OCI-LY7 (cell line): ENCODE data around the gene AFF3. TPM values are rescaled to one million over a fixed set of nuclear protein-coding genes. Genes with fewer than 3 reads are reported as not detected.

Experiments
- BruUV-seq: library from RNA; stranded (reverse); fragments of 400-500 nt; replicated peaks from 2 replicates; lab custom pipeline; 2021; lab: Mats Ljungman, UMichigan
- CTCF ChIA-PET: fragments of 300-600 bp; sonication (Branson Sonifier 250); formaldehyde crosslinking; loops from one replicate; lab custom pipeline; 2022; ENCODE audit warnings: antibody characterized with exemption; ENCODE audit not compliant: unreplicated experiment; lab: Charles Lee
- POLR2A ChIA-PET: fragments of 300-600 bp; sonication (Branson Sonifier 250); formaldehyde crosslinking; loops from one replicate; lab custom pipeline; 2022; ENCODE audit warnings: antibody characterized with exemption; lab: Charles Lee
- DNase-seq: peaks from one replicate; pipeline ENCODE4 v3.0.0-alpha.2; 2015; ENCODE audit warnings: low spot score
- H2AFZ ChIP-seq: fragments of 200-600 bp; sonication (generic), shearing (Covaris generic); 2 replicates; pipeline ENCODE4 v1.6.1; 2014; ENCODE audit warnings: mild to moderate bottlenecking, antibody characterized with exemption, low read length, moderate library complexity
- H3K27ac ChIP-seq: fragments of 200-600 bp; sonication (generic); 2 replicates; pipeline ENCODE4 v1.5.1; 2014; ENCODE audit warnings: mixed run types, low read depth, mild to moderate bottlenecking, moderate library complexity, low read length, inconsistent platforms; ENCODE audit not compliant: poor library complexity, severe bottlenecking
- H3K36me3 ChIP-seq: fragments of 200-600 bp; sonication (generic); 2 replicates; pipeline ENCODE4 v1.6.1; 2014; ENCODE audit warnings: mild to moderate bottlenecking, antibody characterized with exemption, low read length, moderate library complexity, mixed read lengths; ENCODE audit not compliant: insufficient read depth
- H3K4me1 ChIP-seq: fragments of 200-600 bp; sonication (generic); 2 replicates; pipeline ENCODE4 v1.5.1; 2014; ENCODE audit warnings: mild to moderate bottlenecking, low read length; ENCODE audit not compliant: insufficient read depth, poor library complexity, severe bottlenecking
- H3K4me2 ChIP-seq: fragments of 200-600 bp; sonication (generic); 2 replicates; pipeline ENCODE4 v1.6.1; 2014; ENCODE audit warnings: mild to moderate bottlenecking, low read length
- H3K4me3 ChIP-seq: fragments of 200-600 bp; sonication (generic); 2 replicates; pipeline ENCODE4 v1.5.1; 2014; ENCODE audit warnings: mild to moderate bottlenecking, low read depth, low read length; ENCODE audit not compliant: poor library complexity, severe bottlenecking
- H3K79me2 ChIP-seq: fragments of 200-600 bp; sonication (generic); 2 replicates; pipeline ENCODE4 v1.6.1; 2016; ENCODE audit warnings: low read depth, mild to moderate bottlenecking, low read length, moderate library complexity, mixed read lengths; ENCODE audit not compliant: insufficient read depth
- H3K9me2 ChIP-seq: fragments of 200-600 bp; sonication (generic); 2 replicates; pipeline ENCODE4 v1.6.1; 2016; ENCODE audit warnings: mild to moderate bottlenecking, low read length, mixed read lengths; ENCODE audit not compliant: insufficient read depth
- H3K9me3 ChIP-seq: fragments of 200-600 bp; sonication (generic); 2 replicates; pipeline ENCODE4 v1.6.1; 2014; ENCODE audit warnings: mild to moderate bottlenecking, mixed run types, low read length, mixed read lengths
- H4K20me1 ChIP-seq: fragments of 200-600 bp; sonication (generic); 2 replicates; pipeline ENCODE4 v1.6.1; 2014; ENCODE audit warnings: mild to moderate bottlenecking, antibody characterized with exemption, low read length, moderate library complexity, mixed read lengths; ENCODE audit not compliant: insufficient read depth
- CTCF ChIP-seq: fragments of 200-600 bp; sonication (generic); conservative IDR thresholded peaks from 2 replicates; pipeline ENCODE4 v1.5.1; 2014; ENCODE audit warnings: mild to moderate bottlenecking, antibody characterized with exemption, low read length, moderate library complexity, mixed read lengths
- EZH2phosphoT487 ChIP-seq: fragments of 200-600 bp; sonication (generic); IDR thresholded peaks from 2 replicates; pipeline ENCODE4 v1.6.1; 2018; ENCODE audit warnings: low read depth, borderline replicate concordance, mild to moderate bottlenecking, mixed run types, antibody characterized with exemption, low read length, moderate library complexity, mixed read lengths
- intact Hi-C: fragments of 100-400 bp; cut with micrococcal nuclease; formaldehyde crosslinking; loops from one replicate; pipeline ENCODE4 v1.10.0; 2022; ENCODE audit not compliant: unreplicated experiment
- total RNA-seq, 2 experiments: library from RNA; depleted of rRNA in 1 of 2; stranded (reverse); fragments of >200 nt in 1 of 2; shearing (Covaris generic) in 1 of 2; gene quantifications; 2 replicates each; pipeline ENCODE4 v1.2.3, GENCODE V29; 2014 to 2022

Gene AFF3
- total RNA-seq, 2 experiments from 2014 or later = 131 to 133 TPM

- H3K79me2 ChIP-seq = no peaks in the 10 kb centered on the region
- peak overlapping the region; percentile 38; the same call in 1 of the 2 replicates for H2AFZ ChIP-seq
These were observed 314.9 kb downstream of the AFF3 start for GRCh38 chr2:99827296-99827999.

GRCh38 chr2:99825630-99826029 lies 316.8 kb downstream of the AFF3 start:
- no peak for TF ChIP-seq EZH2phosphoT487
- TF ChIP-seq CTCF = no peak
- POLR2A ChIA-PET = no interaction called here
- H3K79me2 ChIP-seq = no peaks in the 10 kb centered on the region
- intact Hi-C loops = loop anchor here (2.0 to 5.0 kb wide), 3 partner anchors 35 to 421 kb away; no protein-coding TSS in a partner anchor
- no peak for DNase-seq
- no peak overlapping the region for H2AFZ ChIP-seq
- H3K9me2 ChIP-seq = no peaks in the 10 kb centered on the region
- CTCF ChIA-PET = no interaction called here
- no TSS peak for BruUV-seq
- no peak overlapping the region for H3K4me2 ChIP-seq
- H3K27ac ChIP-seq = peak overlapping the region; percentile 4
- H3K9me3 ChIP-seq = no peaks in the 10 kb centered on the region
- H3K4me1 ChIP-seq = peaks cover 29% of the 10 kb centered on the region
- H4K20me1 ChIP-seq = no peaks in the 10 kb centered on the region
- H3K36me3 ChIP-seq = peaks cover 43% of the 10 kb centered on the region
- H3K4me3 ChIP-seq = no peak overlapping the region

More at GRCh38 chr2:99827296-99827999, 314.9 kb downstream of the AFF3 start:
- H3K36me3 ChIP-seq = peaks cover 60% of the 10 kb centered on the region
- ChIA-PET CTCF (no interaction called here), POLR2A (interaction anchor here (0.6 to 1.4 kb wide), 3 partner anchors 51 to 315 kb away, joined by 3 to 5 read pairs (median 3); partner anchors contain the start of gene AFF3)
- TF ChIP-seq CTCF (no peak), EZH2phosphoT487 (no peak)
- BruUV-seq = no TSS peak
- H3K4me1 ChIP-seq = peaks cover 29% of the 10 kb centered on the region
- peak overlapping the region; percentile 44 for H3K4me3 ChIP-seq
- no peaks in the 10 kb centered on the region for H3K9me3 ChIP-seq
- no peaks in the 10 kb centered on the region for H4K20me1 ChIP-seq
- H3K4me2 ChIP-seq = peak overlapping the region; percentile 69
- peak; percentile 83 for DNase-seq
- no peaks in the 10 kb centered on the region for H3K9me2 ChIP-seq
- intact Hi-C loops = loop anchor here (2.0 to 5.0 kb wide), 3 partner anchors 33 to 419 kb away; no protein-coding TSS in a partner anchor
- peak overlapping the region; percentile 87 for H3K27ac ChIP-seq

GRCh38 chr2:99824758-99825157 lies 317.6 kb downstream of the AFF3 start:
- POLR2A ChIA-PET = no interaction called here
- Histone ChIP-seq H4K20me1 (no peaks in the 10 kb centered on the region), H3K27ac (no peak overlapping the region), H3K4me1 (peaks cover 29% of the 10 kb centered on the region), H2AFZ (no peak overlapping the region), H3K9me3 (no peaks in the 10 kb centered on the region), H3K9me2 (no peaks in the 10 kb centered on the region), H3K36me3 (peaks cover 39% of the 10 kb centered on the region), H3K4me3 (no peak overlapping the region), H3K79me2 (no peaks in the 10 kb centered on the region), H3K4me2 (no peak overlapping the region)
- TF ChIP-seq EZH2phosphoT487 = no peak
- no peak for TF ChIP-seq CTCF
- intact Hi-C loops = loop anchor here (5.0 kb wide), 1 partner anchor 187 kb away; no protein-coding TSS in a partner anchor
- BruUV-seq = no TSS peak
- DNase-seq = no peak
- CTCF ChIA-PET = no interaction called here
